Uterus (tissue), 4 donors: ENCODE data around the gene HOXB2. TPM values are rescaled to one million over a fixed set of nuclear protein-coding genes. Genes with fewer than 3 reads are reported as not detected.

Source experiments
- DNase-seq, 2 donors: peaks; one replicate each; pipeline ENCODE4 v3.0.0-alpha.2; 2019 to 2020
- H3K27ac ChIP-seq, 2 donors: fragments of 200-600 bp; sonication (generic); 1 replicate in 1 of 2; 2 replicates in 1 of 2; pipeline ENCODE4 v1.5.1; 2016 to 2018
- H3K27me3 ChIP-seq, 2 donors: fragments of 200-600 bp; sonication (generic); one replicate each; pipeline ENCODE4 v1.5.1; 2018 to 2019; ENCODE audit warnings: control low read depth in 1 of 2
- H3K36me3 ChIP-seq, 2 donors: fragments of 200-600 bp; sonication (generic); one replicate each; pipeline ENCODE4 v1.5.1; 2019; ENCODE audit warnings: control low read depth in 1 of 2
- H3K4me1 ChIP-seq, 2 donors: fragments of 200-600 bp; sonication (generic); one replicate each; pipeline ENCODE4 v1.5.1; 2018 to 2019; ENCODE audit warnings: control low read depth in 1 of 2
- H3K4me3 ChIP-seq, 2 donors: fragments of 200-600 bp; sonication (generic); 1 replicate in 1 of 2; 2 replicates in 1 of 2; pipeline ENCODE4 v1.5.1; 2018 to 2019; ENCODE audit warnings: mild to moderate bottlenecking in 1 of 2
- H3K9me3 ChIP-seq, 2 donors: fragments of 200-600 bp; sonication (generic); one replicate each; pipeline ENCODE4 v1.5.1; 2019; ENCODE audit warnings: control low read depth in 1 of 2
- POLR2A ChIP-seq, 2 donors: fragments of 450-650 bp; IDR thresholded peaks; one replicate each; pipeline ENCODE4 v1.6.1; 2016; ENCODE audit warnings: antibody characterized with exemption in 2 of 2, mild to moderate bottlenecking in 1 of 2, moderate library complexity in 1 of 2
- intact Hi-C: fragments of 100-400 bp; cut with DNase I; formaldehyde crosslinking; loops from one replicate; pipeline ENCODE4 v1.15.1; 2023; ENCODE audit warnings: low total_unique reads
- total RNA-seq, 4 donors: library from RNA; depleted of rRNA in 3 of 4; stranded (reverse); fragments of >200 nt in 3 of 4; gene quantifications; one replicate each; pipeline versions ENCODE4 v1.1.0 to v1.2.4, GENCODE V29; 2014 to 2023
- TF ChIP-seq, protein P1 (sequence below), 4 experiments: fragments of 200-600 bp in 2 of 4; fragments of 450-650 bp in 2 of 4; sonication (generic) in 2 of 4; IDR thresholded peaks; one replicate each; pipeline ENCODE4 v1.5.1; 2016 to 2019; ENCODE audit warnings: antibody characterized with exemption in 4 of 4, mild to moderate bottlenecking in 2 of 4, moderate library complexity in 1 of 4
- donor health status: DM: yes; HTN: yes; CAD: no.

HOXB2 gene
- total RNA-seq, 4 donors from 2014 or later: 4.6 to 24.4 (median 17.4) TPM

DNA sequence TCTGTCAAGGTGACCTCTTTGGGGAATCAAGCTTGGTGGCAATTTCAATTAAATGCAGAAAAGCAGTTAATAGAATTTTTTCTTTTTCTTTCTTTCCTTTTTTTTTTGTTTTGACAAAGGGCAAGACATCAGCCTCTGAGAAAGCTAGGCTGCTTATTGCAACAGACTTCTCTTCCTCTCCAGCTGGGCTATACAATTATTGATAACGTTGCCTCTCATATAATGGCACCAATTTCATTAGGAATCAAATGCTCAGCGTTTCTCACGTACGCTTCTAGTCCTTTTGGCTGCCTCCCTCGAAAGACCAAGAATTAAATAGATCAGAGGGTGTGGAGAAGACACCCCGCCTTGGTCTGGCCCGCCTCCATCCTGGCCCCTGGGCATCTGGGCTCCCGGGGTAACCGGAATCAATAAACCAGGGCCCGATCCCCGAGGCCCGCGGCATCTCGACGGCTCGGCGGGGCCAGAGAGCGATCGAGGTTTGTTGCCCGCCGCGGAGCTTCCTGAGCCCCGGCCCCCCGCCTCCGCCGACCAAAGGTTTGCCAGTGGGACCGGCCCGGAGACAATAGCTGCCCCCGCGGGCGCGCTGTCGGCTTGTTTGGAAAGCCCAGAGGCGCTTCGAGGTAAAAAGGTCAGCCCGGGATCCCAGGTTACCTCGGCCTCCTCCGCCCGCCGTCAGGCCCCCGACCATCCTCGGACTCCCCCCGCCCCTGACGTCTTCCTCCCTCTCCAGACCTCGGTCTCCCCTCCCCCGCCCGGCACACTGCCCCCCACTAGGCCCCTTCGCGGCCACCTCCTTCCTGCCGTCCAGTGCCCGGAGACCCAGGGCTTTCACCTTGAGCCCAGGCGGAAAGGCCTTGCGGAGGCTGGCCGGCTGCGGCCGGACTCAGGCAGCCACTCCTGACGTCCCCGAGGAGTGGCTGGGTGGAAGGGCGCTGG lies 18.0 kb downstream of the HOXB2 start:
- Histone ChIP-seq H3K36me3 (no peaks in the 10 kb centered on the region), H3K4me3 (no peak overlapping the region), H3K9me3 (no peaks in the 10 kb centered on the region), H3K4me1 (no peaks in the 10 kb centered on the region), H3K27ac (no peak overlapping the region), H3K27me3 (no peaks in the 10 kb centered on the region)
- intact Hi-C loops: no loop called here
- TF ChIP-seq, protein P1, sequence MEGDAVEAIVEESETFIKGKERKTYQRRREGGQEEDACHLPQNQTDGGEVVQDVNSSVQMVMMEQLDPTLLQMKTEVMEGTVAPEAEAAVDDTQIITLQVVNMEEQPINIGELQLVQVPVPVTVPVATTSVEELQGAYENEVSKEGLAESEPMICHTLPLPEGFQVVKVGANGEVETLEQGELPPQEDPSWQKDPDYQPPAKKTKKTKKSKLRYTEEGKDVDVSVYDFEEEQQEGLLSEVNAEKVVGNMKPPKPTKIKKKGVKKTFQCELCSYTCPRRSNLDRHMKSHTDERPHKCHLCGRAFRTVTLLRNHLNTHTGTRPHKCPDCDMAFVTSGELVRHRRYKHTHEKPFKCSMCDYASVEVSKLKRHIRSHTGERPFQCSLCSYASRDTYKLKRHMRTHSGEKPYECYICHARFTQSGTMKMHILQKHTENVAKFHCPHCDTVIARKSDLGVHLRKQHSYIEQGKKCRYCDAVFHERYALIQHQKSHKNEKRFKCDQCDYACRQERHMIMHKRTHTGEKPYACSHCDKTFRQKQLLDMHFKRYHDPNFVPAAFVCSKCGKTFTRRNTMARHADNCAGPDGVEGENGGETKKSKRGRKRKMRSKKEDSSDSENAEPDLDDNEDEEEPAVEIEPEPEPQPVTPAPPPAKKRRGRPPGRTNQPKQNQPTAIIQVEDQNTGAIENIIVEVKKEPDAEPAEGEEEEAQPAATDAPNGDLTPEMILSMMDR (IDR thresholded peaks at IDR 0.05): no peak
- TF ChIP-seq POLR2A (IDR thresholded peaks at IDR 0.05): no peak
- no peak for DNase-seq

DNA sequence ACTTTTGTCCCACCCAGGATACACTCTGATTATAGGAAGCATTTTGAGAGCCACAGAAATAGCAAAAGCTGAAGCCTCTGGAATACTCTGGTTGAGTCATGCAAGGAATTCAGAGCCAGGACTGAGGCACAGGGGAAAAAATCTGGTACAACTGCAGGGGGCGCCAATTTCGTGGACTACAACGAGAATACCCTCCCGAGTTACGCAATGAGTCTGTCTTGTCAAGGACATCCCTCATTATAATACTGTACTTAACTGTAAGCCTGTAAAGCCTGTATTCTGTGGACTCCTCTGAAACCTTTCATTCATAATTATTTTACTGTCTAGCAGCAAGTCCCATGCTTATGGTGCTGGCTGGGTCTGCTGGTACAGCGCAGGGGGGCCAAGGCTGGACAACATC lies 21.9 kb downstream of the HOXB2 start:
- intact Hi-C loops: no loop called here
- TF ChIP-seq POLR2A (IDR thresholded peaks at IDR 0.05): no peak
- TF ChIP-seq, protein P1 (IDR thresholded peaks at IDR 0.05): no peak
- no peaks in the 10 kb centered on the region for H3K9me3 ChIP-seq
- no peak overlapping the region for H3K27ac ChIP-seq
- DNase-seq: no peak
- H3K27me3 ChIP-seq: no peaks in the 10 kb centered on the region
- H3K4me1 ChIP-seq: no peaks in the 10 kb centered on the region
- H3K4me3 ChIP-seq: no peak overlapping the region
- no peaks in the 10 kb centered on the region for H3K36me3 ChIP-seq

DNA sequence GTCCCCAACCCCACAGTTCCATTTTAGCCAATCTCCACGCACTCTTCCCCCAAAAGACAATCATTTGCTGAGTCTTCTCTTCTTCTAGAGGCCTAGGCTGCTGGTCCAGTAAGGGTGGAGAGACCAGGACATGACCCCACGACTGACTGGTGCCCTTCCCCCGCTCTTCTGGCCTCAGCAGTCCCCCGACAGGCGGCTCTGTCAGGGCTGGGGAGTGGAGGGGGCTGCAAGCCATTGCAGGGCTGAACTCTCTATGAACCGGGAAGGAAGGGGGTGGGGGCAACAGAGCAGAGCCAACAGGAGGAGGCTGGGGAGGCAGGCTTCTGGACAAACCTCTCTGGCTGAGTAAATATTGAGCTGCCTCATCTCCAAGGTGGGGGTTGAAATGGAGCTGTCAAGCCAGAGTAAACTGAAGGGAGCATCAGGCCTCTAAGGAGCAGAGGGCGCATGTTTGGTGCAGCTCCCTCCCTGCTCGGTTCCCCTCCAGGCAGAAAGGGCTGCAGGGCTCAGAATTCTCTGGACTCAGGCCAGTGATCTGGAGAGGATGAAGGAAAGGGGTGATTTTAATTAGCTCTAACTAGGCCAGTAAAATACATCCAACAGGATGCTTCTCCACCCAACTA lies 22.8 kb downstream of the HOXB2 start:
- intact Hi-C loops: no loop called here
- no peak for TF ChIP-seq POLR2A (IDR thresholded peaks at IDR 0.05)
- TF ChIP-seq, protein P1 (IDR thresholded peaks at IDR 0.05): no peak
- no peak overlapping the region for H3K27ac ChIP-seq
- H3K4me3 ChIP-seq: no peak overlapping the region
- H3K9me3 ChIP-seq: no peaks in the 10 kb centered on the region
- no peaks in the 10 kb centered on the region for H3K27me3 ChIP-seq
- H3K36me3 ChIP-seq: no peaks in the 10 kb centered on the region
- DNase-seq: peak in 1 of 2 donors; percentile 43
- H3K4me1 ChIP-seq: no peaks in the 10 kb centered on the region

DNA sequence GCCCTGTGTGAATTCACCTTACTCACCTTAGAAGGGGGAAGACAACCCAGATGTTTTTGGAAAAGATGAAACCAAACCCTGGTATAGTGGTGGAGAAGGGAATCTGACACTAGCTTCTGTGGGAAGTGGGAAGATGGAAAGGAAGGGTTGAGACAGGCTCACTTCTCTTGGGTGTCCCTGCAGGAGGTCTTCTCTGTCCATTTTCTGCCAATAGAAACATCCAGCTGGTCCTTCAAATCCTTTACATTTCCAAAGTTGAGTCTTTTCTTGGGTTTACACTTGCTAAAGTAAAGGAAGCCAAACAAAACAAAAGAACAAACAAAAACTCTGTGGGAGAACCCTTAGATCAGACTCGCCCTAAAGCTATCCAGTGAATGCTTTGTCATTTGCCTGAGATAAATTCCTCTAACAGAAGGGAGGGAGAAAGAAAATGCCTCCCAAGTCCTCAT lies 24.3 kb downstream of the HOXB2 start:
- H3K27me3 ChIP-seq: no peaks in the 10 kb centered on the region
- intact Hi-C loops: no loop called here
- H3K27ac ChIP-seq: no peak overlapping the region
- H3K9me3 ChIP-seq: no peaks in the 10 kb centered on the region
- H3K36me3 ChIP-seq: no peaks in the 10 kb centered on the region
- no peak overlapping the region for H3K4me3 ChIP-seq
- TF ChIP-seq POLR2A (IDR thresholded peaks at IDR 0.05): no peak
- TF ChIP-seq, protein P1 (IDR thresholded peaks at IDR 0.05): no peak
- no peaks in the 10 kb centered on the region for H3K4me1 ChIP-seq
- DNase-seq: no peak

- no peaks in the 10 kb centered on the region for H3K27me3 ChIP-seq
- intact Hi-C loops: no loop called here
Observed at GRCh38 chr17:48519427-48519826, 25.5 kb downstream of the HOXB2 start.

More at GRCh38 chr17:48519427-48519826, 25.5 kb downstream of the HOXB2 start:
- Histone ChIP-seq H3K27ac (no peak overlapping the region), H3K4me3 (no peak overlapping the region), H3K36me3 (no peaks in the 10 kb centered on the region), H3K9me3 (no peaks in the 10 kb centered on the region), H3K4me1 (no peaks in the 10 kb centered on the region)
- TF ChIP-seq, protein P1 (IDR thresholded peaks at IDR 0.05): no peak
- TF ChIP-seq POLR2A (IDR thresholded peaks at IDR 0.05): no peak
- DNase-seq: no peak
